HG03520 (cell line): ENCODE measurements around the gene PDHA1.

Experiments used
- ATAC-seq: cut with Tn5 transposase; IDR thresholded peaks from one replicate; pipeline ENCODE4 v1.9.1; 2021; ENCODE audit warnings: mild to moderate bottlenecking, moderate library complexity; ENCODE audit not compliant: unreplicated experiment

The PDHA1 gene

DNA sequence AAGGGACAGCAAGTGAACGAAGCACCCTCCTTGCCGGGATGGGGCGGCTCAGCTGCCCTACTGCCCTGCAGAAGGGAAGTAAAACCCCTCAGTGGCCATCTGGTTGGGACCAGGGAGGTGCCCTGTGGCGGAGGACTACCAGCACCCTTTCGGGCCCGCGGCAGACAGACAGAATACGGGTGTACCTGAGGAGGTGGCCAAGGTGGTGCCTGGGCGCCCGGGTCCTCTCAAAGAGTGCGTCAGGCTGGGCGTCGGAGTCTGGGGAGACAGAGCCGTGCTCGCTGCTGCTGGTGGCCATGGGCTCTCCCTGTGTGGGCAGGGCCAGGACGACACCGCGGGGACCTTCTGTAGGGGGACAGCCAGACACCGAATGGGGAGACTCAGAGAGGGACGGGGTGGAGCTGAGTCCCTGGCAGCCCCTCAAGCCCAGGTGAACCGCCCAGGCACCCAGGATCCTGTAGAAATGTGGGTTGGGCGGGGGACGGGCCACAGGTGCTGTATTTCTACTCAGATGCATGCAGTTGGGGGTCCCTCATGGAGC, 29.7 kb downstream of the PDHA1 start:
- no peak for ATAC-seq

DNA sequence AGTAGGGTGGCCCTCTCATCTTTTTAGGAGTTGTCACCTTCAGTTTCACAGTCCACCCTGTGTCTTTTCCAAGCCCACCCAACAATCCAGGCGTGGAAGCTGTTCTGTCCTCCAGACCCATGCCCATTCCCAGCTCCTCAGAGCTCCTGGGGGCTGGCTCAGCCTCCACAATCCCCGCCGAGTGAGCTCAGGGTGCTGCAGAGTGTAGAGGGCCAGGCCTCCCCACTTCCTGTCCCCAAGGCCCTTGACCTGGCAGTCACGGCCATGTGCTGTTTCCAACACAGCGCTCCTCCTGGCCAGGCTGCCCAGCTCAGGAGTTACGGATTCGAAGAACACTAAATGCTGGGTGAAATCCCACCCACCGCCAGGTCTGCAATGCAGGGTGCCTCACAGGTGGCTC, 31.8 kb downstream of the PDHA1 start:
- no peak for ATAC-seq

DNA sequence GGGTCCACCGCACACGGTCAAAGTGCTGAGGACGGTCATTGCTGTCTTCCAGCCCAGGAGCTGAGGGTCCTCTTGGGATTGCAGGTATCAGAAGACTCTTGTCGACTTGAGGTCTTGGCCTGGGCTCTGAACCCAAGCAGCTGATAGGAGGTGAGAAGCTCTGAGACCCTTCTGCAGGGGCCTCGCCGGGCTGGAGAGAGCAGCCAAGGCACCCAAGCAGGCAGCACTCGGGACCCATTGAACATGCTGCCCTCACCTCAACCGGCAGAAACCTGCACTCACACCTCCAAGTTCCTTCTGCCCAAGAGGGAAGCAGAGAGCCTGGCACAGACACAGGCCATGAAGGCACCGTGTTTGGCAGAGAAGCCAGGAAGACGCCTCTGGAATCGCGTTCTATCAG, 34.1 kb downstream of the PDHA1 start:
- no peak for ATAC-seq

DNA sequence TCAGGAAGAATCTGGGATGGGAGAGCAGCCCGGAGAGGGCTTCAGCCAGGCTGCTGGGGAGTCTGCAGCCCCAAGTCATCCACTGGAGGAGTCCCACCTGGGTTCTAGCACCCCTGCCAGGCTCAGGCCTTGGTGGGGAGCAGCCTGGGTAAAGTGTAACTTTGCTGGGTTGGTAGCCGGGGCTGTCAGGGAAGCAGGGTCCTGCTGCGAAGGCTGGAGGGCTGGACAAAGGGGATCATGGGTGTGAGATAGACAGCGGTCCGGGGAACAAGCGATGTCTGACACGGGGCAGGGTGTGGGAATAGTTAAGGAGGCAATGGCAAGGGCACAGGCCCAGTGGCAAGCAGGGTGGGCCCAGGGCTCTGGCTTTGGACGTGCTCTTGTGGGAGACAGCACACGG, 37.6 kb downstream of the PDHA1 start:
- ATAC-seq = no peak

DNA sequence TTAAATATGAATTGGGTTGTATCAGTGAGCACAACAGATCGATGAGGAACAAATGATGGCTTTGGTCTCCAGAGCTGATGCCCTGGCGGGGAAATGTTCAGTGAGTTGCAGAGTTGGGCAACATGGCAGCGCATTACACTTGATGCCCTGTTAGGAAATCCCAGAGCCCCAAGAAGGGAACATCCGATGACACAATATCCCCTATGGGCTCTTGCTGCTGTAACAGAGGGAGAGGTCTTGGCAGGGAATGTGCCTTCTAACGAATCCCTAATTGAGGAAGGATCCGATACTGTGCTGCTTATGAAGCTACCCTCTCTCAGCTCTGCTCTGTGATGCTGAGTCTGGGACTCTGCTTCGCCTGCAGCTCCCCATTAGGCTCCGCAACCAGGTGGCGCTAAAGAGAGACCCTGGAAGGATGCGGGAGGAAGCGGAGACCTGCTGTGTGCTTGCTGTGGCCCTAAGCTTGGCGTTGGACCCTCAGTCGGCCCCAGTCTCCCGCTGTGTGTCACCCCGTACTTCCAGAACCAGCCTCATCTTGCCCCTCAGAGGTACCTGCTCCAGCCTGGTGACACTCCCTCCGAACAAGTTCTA, 38.9 kb downstream of the PDHA1 start:
- no peak for ATAC-seq

DNA sequence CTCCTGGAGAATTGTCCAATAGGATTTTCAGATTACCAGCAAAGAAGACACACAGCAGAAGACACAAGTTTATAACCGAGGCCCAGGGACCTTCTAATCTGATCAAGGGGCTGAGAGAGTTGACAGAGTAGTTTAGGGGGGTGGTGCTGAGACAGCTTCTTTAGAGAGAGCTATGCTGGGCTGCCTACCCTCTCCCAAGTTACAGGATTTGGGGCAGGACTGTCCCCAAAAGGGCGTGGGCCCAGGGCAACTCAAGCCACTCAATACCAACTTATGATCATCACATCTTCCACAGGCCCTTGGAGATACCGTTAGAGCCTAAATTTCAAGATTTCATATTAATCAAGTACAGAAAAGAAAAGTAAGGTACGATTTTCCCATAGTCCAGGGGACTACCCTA, 43.0 kb downstream of the PDHA1 start:
- ATAC-seq = no peak

DNA sequence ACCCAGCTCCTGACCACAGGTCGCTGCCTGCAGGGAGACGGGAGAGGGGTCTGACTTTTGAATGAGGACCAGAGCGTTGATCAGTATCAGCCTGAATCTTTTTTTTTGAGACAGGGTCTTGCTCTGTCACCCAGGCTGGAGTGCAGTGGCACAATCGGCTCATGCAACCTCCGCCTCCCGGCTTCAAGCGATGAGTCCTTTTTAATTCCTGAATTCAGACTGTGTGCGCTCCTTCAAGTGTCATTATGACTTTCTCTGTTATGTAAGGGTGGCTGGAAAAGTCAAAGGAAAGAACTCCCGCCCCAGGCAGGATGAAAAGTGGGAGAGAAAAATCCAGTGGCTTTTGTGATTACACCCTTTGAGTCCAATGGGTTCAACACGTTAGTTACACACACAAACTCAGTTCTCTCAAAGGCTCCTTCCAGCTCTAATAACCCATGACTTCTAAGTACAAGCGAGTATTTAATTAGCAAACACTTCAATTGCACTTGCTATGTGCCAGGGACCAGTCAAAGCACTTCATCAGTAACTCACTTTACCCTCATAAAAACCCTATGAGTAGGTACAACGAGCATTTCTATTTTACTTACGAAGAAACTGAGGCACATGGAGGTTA, 44.4 kb downstream of the PDHA1 start:
- ATAC-seq = no peak

DNA sequence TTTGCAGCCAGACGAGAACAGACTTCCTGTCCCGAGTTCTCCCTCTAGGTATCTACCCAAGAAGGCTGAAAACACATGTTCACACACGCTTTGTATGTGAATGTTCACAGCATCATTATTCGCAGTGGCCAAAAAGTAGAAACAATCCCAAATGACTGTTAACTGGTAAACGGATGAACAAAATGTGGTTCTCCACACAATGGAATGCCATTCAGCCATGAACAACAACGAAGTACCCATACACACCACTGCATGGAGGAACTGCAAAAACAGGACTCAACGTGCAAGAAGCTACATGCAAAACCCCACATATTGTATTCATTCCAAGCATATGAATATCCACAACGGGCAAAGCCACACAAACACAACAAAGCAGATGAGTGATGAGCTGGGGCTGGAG, 45.0 kb downstream of the PDHA1 start:
- ATAC-seq = no peak

DNA sequence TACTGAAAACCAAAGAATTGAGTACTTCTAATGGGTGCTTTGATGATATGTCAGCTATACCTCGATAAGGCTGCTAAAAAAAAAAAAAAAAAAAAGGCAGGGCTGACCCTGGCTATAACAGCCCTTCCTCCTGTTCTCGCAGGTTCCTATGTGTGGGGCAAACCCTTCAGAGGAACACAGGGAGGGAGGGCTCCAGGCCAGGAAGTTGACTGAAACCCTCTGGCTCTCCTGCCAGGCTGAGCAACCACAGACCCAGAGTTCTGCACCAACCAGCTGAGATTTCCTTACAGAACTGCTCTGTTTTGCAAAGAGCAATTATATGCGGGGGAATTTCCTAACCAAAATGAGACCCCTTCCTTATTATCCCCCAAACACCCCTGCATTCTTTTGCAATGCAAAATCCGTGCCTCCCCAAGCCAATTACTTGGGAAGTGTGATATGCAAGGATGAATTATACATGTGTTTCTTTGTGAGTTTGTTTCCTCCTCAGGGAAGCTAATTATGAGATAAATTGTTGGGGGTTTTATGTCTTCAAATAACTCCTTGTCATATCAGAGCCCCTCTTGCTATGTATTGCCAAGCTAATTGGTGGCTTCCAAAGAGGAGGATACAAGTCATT, 45.6 kb downstream of the PDHA1 start:
- ATAC-seq = no peak

DNA sequence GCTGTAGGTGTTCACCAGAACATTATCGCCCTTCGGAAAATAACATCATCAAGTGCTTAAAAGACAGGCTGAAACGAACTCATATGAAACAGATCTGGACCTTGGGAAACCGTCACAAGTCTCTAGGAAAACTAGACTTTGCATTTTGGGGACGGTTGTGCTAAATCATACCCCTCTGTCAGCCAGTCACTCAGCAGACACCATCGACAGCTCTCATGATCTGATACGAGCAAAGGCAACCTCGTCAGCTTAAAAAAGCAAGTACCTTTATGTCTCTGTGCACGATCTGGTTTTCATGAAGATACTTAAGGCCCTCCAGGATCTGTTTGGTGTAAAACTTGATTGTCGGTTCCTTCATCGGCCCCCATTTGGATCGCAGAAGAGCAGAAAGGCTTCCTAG, 48.4 kb downstream of the PDHA1 start:
- ATAC-seq = no peak

DNA sequence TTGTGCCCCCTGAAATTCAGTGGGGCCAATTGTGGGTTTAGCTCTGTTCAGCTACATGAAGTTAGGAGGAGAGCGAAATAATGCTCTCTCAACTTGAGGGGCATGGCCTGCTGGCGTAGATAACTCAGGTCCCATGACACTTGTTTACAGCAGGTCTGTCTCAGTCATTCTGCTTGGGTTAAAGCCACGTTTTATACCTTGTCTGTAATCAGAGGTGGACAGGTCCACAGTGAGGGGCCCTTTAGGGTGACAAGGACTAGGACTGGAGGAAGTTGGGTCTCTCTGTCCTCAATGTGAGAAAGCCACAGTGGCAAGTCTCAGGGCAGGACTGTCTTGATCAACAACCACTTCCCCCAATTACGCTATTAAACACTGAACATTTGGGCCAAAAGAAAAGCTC, 49.0 kb downstream of the PDHA1 start:
- no peak for ATAC-seq

DNA sequence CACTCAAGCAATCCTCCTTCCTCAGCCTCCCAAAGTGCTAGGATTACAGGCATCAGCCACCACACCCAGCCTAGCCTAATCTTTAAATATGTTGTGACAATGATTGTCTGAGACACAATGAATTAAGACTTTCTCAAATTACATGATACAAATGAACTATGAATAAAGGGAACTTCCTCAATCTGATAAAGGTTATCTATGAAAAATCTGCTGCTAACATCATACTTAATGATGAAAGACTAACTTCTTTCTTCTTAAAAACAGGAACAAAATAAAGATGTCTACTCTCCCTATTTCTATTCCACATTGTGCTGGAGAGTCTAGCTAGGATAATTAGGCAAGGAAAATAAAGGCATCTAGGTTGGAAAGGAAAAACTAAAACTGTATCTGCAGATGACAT, 60.0 kb downstream of the PDHA1 start:
- no peak for ATAC-seq

DNA sequence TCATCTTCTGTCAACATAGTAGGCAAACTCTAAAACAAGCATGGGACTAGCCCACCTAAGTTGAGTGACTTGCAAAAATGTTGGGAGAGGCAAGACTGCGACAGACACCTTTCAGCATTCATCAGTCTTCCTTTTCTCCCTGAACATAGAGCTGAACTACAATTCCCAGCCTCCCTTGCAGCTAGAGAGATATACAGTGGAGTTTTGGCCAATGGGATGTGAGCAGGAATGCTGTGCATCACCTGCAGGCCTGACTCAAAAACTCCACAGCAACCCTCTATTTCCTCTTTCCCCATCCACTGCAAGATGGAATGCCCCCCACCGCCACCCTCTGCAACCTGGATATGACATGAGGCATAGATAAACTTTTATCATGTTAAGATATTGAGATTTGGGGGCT, 66.5 kb downstream of the PDHA1 start:
- ATAC-seq = no peak
